Epithelial cell of esophagus (primary cell): ENCODE measurements around the gene TRIO.

Experiments used
- DNase-seq: peaks from one replicate; pipeline ENCODE4 v3.0.0; 2010; ENCODE audit warnings: low read depth
- H3K4me3 ChIP-seq: 2 replicates; pipeline ENCODE4 v1.5.1; 2011; ENCODE audit warnings: mild to moderate bottlenecking, low read length, control low read depth
- CTCF ChIP-seq: IDR thresholded peaks from 2 replicates; pipeline ENCODE4 v1.5.1; 2011; ENCODE audit warnings: low read depth, mild to moderate bottlenecking, low read length, control low read depth, inconsistent platforms; ENCODE audit not compliant: insufficient read depth; ENCODE audit errors: missing control alignments

The TRIO gene

DNA sequence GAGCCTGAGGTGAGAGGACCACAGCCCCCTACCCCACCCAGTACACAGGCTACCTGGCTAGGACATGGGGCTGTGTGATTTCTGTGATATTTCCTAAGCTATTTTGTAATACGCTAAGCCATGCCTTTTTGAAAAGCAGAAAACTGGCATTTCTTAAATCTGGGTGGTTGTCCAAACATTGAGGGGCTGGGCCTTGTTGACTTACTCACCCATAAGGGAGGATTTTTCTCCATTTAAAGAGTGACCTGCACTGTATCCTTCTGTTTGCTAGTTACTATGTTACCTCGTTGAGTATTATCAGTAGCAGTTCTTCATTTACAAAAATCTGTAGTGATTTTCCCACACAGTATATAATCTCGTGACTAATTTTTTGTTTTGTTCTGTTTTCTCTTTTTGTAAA, 321.0 kb downstream of the TRIO start:
- no peak for DNase-seq
- no peak overlapping the region for H3K4me3 ChIP-seq
- TF ChIP-seq CTCF: no peak

- no peak for DNase-seq
- H3K4me3 ChIP-seq: no peak overlapping the region
- TF ChIP-seq CTCF: no peak
Measured at GRCh38 chr5:14464671-14465070, 321.5 kb downstream of the TRIO start.

DNA sequence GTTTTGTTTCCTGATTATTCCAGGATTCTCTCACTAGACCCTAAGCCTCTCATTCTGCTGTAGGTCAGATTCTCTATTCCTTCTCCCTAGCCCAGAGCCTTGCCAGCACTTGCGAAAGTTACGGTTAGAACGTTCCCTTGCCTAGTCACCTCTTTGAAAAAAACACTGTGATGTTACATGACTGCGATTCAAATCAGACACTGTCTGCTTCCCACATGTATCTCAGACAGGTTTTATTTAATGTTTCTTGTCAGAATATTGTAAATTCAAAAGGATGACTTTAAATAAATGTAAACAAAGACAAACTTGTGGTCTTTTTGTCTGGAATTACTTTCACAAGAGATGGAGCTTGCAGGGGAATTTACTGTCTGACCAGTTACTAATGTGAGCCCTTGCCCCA, 322.0 kb downstream of the TRIO start:
- no peak for DNase-seq
- no peak for TF ChIP-seq CTCF
- H3K4me3 ChIP-seq: no peak overlapping the region

DNA sequence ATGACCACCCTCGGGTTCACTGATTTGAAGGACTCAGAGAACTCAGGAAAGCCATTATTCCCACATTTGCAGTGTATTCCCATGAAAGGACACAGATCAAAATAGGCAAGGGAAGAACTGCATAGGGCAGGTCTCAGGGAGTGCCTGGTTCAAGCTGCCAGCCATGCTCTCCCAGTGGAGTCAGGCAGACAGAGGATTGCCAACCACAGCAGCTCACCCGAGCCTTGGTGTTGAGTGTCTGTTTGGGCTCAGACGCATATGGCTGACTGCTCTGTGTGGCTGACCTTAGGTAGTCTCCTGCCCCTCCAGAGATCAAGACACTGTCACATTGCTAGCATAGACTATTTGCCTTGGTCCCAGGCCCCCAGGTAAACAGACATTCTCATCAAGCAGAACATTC, 322.6 kb downstream of the TRIO start:
- TF ChIP-seq CTCF: no peak
- no peak for DNase-seq
- H3K4me3 ChIP-seq: no peak overlapping the region

GRCh38 chr5:14467251-14467650, 324.1 kb downstream of the TRIO start:
- no peak for DNase-seq
- TF ChIP-seq CTCF: no peak
- no peak overlapping the region for H3K4me3 ChIP-seq

- no peak for TF ChIP-seq CTCF
- no peak for DNase-seq
- no peak overlapping the region for H3K4me3 ChIP-seq
Measured at GRCh38 chr5:14467886-14468285, 324.7 kb downstream of the TRIO start.

DNA sequence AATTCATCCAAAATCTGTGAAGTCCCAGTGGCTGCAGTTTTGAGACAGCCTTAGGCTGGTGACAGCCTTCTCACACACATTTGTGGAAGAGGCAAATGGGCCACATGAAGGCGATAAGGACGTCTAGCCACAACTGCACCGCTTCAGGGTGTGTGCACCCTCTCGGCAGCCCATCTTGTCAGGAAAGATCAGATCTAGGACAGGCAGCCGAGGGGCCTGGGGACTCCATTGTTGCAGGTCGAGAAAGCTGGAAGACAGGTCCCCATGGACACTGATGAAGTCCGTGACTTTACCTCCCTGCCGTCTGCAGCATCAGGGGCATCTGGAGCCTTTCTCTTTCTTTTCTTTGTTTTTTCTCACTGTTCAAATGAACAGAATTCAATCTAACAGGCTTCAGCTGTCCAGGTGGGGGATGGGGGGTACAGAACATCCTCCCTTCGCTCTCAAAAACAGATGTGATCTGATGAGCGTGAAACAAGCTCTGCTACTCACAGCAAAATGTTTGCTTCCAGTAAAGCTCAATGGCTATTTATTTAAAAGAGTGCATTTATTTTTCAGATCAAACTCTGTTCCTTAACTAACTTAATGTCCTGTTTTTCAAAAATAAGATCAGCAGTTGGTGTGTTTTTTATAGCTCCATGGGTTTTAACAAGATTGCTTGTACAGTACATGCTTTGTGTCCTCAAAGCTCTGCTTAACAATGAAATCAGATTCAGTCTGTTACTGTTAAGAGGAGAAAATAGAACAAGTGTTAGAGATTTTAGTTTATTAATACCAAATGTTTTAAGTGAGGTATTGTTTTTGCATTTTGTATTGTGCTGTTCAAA, 326.6 kb downstream of the TRIO start:
- no peak for TF ChIP-seq CTCF
- no peak for DNase-seq
- H3K4me3 ChIP-seq: no peak overlapping the region
